HEK293T (cell line): ENCODE results near the gene SOBP.

Experiments used
- ELF4 ChIP-seq: fragments of 450-650 bp; IDR thresholded peaks from 2 replicates; pipeline ENCODE4 v1.6.1; 2017; ENCODE audit warnings: antibody characterized with exemption
- FOXK2 ChIP-seq: fragments of 450-650 bp; IDR thresholded peaks from 2 replicates; pipeline ENCODE4 v1.6.1; 2016; ENCODE audit warnings: mild to moderate bottlenecking
- FOXM1 ChIP-seq: fragments of 450-650 bp; IDR thresholded peaks from 2 replicates; pipeline ENCODE4 v1.6.1; 2017; ENCODE audit warnings: mild to moderate bottlenecking, borderline replicate concordance
- SP1 ChIP-seq: fragments of 450-650 bp; IDR thresholded peaks from 2 replicates; pipeline ENCODE4 v1.6.1; 2017
- SUZ12 ChIP-seq: fragments of 450-650 bp; IDR thresholded peaks from 2 replicates; pipeline ENCODE4 v1.6.1; 2016; ENCODE audit warnings: mild to moderate bottlenecking

DNA sequence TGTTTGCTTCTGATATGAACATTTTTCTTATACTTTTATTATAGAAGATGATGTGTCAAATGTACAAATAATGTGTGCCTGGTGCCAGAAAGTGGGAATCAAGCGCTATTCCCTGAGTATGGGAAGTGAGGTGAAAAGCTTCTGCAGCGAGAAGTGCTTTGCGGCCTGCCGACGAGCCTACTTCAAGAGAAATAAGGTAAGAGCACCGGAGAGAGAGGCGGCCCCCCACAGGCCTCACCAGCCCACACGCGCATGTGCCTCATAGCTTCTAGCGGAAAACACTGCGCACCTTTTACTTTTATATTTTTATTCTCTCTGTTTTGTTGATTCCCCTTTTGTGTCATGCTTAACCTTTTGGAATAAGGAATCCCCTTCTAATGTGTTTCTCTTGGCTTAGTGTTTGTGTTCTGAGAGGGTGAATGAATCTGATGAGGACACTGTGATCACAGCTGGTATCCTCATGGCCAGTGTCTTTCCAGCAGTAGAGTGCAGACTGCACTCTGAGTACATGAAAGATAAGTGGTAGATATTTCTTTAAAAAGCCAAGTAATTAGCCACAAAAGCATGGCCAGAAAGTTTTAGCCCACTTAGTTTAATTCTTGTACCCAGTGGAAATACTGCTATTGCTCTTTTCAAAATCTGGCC, 43.6 kb downstream of the SOBP start:
- TF ChIP-seq SP1 (no peak), SUZ12 (no peak), FOXM1 (no peak), ELF4 (no peak), FOXK2 (no peak)
